Astrocyte (in vitro differentiated cells and primary cell): ENCODE data around the gene MAPK1IP1L. TPM values are rescaled to one million over a fixed set of nuclear protein-coding genes. Genes with fewer than 3 reads are reported as not detected.
"Not testable (repeated sequence)": the region's sequence is repeated elsewhere in the genome, so short reads cannot be mapped to it uniquely, and the experiment has no call there.

Experiments used
- DNase-seq: peaks from one replicate; pipeline ENCODE4 v3.0.0-alpha.2; 2010; ENCODE audit warnings: low read depth
- FAIRE-seq: peaks from 2 replicates; lab custom pipeline; 2011; peaks lifted over from hg19 to GRCh38; lab: Jason Lieb, UNC
- H2AFZ ChIP-seq: 2 replicates; pipeline ENCODE4 v1.6.0; 2012; ENCODE audit warnings: low read depth, low read length, inconsistent platforms
- H3K27ac ChIP-seq: 2 replicates; pipeline ENCODE4 v1.5.1; 2011; ENCODE audit warnings: low read depth, low read length, inconsistent platforms
- H3K27me3 ChIP-seq: 2 replicates; pipeline ENCODE4 v1.6.0; 2011; ENCODE audit warnings: low read length, inconsistent platforms; ENCODE audit not compliant: insufficient read depth
- H3K36me3 ChIP-seq: 2 replicates; pipeline ENCODE4 v1.5.1; 2011; ENCODE audit warnings: low read length, inconsistent platforms; ENCODE audit not compliant: insufficient read depth
- H3K4me1 ChIP-seq: 2 replicates; pipeline ENCODE4 v1.5.1; 2011; ENCODE audit warnings: low read length, inconsistent platforms; ENCODE audit not compliant: insufficient read depth
- H3K4me2 ChIP-seq: 2 replicates; pipeline ENCODE4 v1.6.0; 2012; ENCODE audit warnings: low read length, inconsistent platforms
- H3K4me3 ChIP-seq: 2 replicates; pipeline ENCODE4 v1.5.1; 2011; ENCODE audit warnings: low read depth, mild to moderate bottlenecking, low read length, inconsistent platforms; ENCODE audit not compliant: insufficient read depth
- H3K79me2 ChIP-seq: 2 replicates; pipeline ENCODE4 v1.6.0; 2012; ENCODE audit warnings: mild to moderate bottlenecking, low read length, inconsistent platforms; ENCODE audit not compliant: insufficient read depth
- H3K9ac ChIP-seq: 2 replicates; pipeline ENCODE4 v1.6.0; 2012; ENCODE audit warnings: mild to moderate bottlenecking, low read length, inconsistent platforms
- H3K9me3 ChIP-seq: 2 replicates; pipeline ENCODE4 v1.5.1; 2012; ENCODE audit warnings: low read depth, mild to moderate bottlenecking, low read length, inconsistent platforms; ENCODE audit not compliant: insufficient read depth
- H4K20me1 ChIP-seq: 2 replicates; pipeline ENCODE4 v1.6.0; 2012; ENCODE audit warnings: low read length, inconsistent platforms; ENCODE audit not compliant: insufficient read depth
- H3K27ac Mint-ChIP-seq: one replicate; pipeline ENCODE4 v1.8.0; 2021; ENCODE audit warnings: mild to moderate bottlenecking, mixed read lengths; ENCODE audit not compliant: unreplicated experiment
- H3K27me3 Mint-ChIP-seq: one replicate; pipeline ENCODE4 v1.8.0; 2021; ENCODE audit warnings: low read depth, mixed read lengths; ENCODE audit not compliant: unreplicated experiment
- H3K36me3 Mint-ChIP-seq: one replicate; pipeline ENCODE4 v1.8.0; 2021; ENCODE audit warnings: low read depth, mixed read lengths; ENCODE audit not compliant: unreplicated experiment
- H3K4me1 Mint-ChIP-seq: one replicate; pipeline ENCODE4 v1.8.0; 2021; ENCODE audit warnings: low read depth, mixed read lengths; ENCODE audit not compliant: unreplicated experiment
- H3K4me3 Mint-ChIP-seq: one replicate; pipeline ENCODE4 v1.8.0; 2021; ENCODE audit warnings: mild to moderate bottlenecking, moderate library complexity, mixed read lengths; ENCODE audit not compliant: unreplicated experiment
- H3K9me3 Mint-ChIP-seq: one replicate; pipeline ENCODE4 v1.8.0; 2021; ENCODE audit warnings: mild to moderate bottlenecking, mixed read lengths; ENCODE audit not compliant: unreplicated experiment
- CTCF ChIP-seq: IDR thresholded peaks from 2 replicates; pipeline ENCODE4 v1.5.1; 2011; ENCODE audit warnings: low read depth, mild to moderate bottlenecking, inconsistent platforms, low read length, moderate library complexity; ENCODE audit not compliant: insufficient read depth
- EZH2 ChIP-seq: IDR thresholded peaks from 2 replicates; pipeline ENCODE4 v1.6.1; 2012; ENCODE audit warnings: mild to moderate bottlenecking, low read length, inconsistent platforms; ENCODE audit not compliant: insufficient read depth
- total RNA-seq: library from RNA; stranded (reverse); gene quantifications from 2 replicates; pipeline ENCODE4 v1.2.1, GENCODE V29; 2021

The MAPK1IP1L gene
- total RNA-seq, 1 donor from 2014 or later: 111 TPM

DNA sequence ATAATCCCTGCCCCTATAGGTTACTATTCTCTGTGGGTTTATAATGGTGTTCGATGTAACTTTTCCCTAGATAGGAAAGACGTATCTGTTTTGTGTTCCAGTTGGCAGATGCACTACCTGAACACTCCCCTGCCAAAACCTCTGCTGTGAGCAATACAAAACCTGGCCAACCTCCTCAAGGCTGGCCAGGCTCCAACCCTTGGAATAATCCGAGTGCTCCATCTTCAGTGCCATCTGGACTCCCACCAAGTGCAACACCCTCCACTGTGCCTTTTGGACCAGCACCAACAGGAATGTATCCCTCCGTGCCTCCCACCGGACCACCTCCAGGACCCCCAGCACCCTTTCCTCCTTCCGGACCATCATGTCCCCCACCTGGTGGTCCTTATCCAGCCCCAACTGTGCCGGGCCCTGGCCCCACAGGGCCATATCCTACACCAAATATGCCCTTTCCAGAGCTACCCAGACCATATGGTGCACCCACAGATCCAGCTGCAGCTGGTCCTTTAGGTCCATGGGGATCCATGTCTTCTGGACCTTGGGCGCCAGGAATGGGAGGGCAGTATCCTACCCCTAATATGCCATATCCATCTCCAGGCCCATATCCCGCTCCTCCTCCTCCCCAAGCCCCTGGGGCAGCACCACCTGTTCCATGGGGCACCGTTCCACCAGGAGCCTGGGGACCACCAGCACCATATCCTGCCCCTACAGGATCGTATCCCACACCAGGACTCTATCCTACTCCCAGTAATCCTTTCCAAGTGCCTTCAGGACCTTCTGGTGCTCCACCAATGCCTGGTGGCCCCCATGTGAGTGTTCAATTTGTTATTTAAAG lies 11.3 kb downstream of the MAPK1IP1L start:
- Histone ChIP-seq H3K4me3 (no peak overlapping the region), H3K9me3 (no peaks in the 10 kb centered on the region), H3K27ac (no peak overlapping the region), H3K4me1 (no peaks in the 10 kb centered on the region), H3K36me3 (peaks cover 41% of the 10 kb centered on the region), H2AFZ (no peak overlapping the region), H3K4me2 (no peak overlapping the region), H3K9ac (no peak overlapping the region), H3K27me3 (no peaks in the 10 kb centered on the region), H3K79me2 (peaks cover 79% of the 10 kb centered on the region), H4K20me1 (peaks cover 64% of the 10 kb centered on the region)
- no peak overlapping the region for H3K4me3 Mint-ChIP-seq
- H3K9me3 Mint-ChIP-seq: no peaks in the 10 kb centered on the region
- TF ChIP-seq CTCF: no peak
- TF ChIP-seq EZH2: no peak
- no peak overlapping the region for H3K27ac Mint-ChIP-seq
- H3K36me3 Mint-ChIP-seq: peaks cover 21% of the 10 kb centered on the region
- DNase-seq: no peak
- H3K27me3 Mint-ChIP-seq: no peaks in the 10 kb centered on the region
- no peak for FAIRE-seq
- H3K4me1 Mint-ChIP-seq: peaks cover 9% of the 10 kb centered on the region

DNA sequence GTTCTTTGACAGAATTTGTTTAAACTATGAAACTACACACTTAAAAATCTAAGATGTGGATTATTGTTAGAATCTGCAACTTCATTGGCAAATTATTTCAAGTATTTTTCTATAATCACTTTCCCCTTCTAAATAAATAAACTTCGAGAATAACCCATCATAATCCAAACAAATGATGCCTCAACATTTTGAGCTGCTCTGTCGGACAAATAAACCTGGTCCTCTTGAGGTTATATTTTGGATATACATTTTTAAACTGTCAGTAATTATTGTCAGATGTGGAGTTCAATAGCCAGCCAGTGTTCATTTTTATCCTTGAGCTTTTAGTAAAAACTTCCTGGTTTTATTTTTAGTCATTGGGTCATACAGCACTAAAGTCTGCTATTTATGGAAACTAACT lies 13.4 kb downstream of the MAPK1IP1L start:
- FAIRE-seq, H3K4me1 Mint-ChIP-seq, H3K4me1 ChIP-seq, H3K4me2 ChIP-seq, H3K27me3 Mint-ChIP-seq, H3K9ac ChIP-seq, H3K9me3 Mint-ChIP-seq, H3K27ac Mint-ChIP-seq, H3K27me3 ChIP-seq, H2AFZ ChIP-seq, H3K4me3 Mint-ChIP-seq, H3K4me3 ChIP-seq, H3K9me3 ChIP-seq, H3K27ac ChIP-seq, DNase-seq: not testable (repeated sequence)
- Histone ChIP-seq H3K79me2 (peaks cover 58% of the 10 kb centered on the region), H3K36me3 (peaks cover 31% of the 10 kb centered on the region), H4K20me1 (peaks cover 46% of the 10 kb centered on the region)
- peaks cover 20% of the 10 kb centered on the region for H3K36me3 Mint-ChIP-seq

DNA sequence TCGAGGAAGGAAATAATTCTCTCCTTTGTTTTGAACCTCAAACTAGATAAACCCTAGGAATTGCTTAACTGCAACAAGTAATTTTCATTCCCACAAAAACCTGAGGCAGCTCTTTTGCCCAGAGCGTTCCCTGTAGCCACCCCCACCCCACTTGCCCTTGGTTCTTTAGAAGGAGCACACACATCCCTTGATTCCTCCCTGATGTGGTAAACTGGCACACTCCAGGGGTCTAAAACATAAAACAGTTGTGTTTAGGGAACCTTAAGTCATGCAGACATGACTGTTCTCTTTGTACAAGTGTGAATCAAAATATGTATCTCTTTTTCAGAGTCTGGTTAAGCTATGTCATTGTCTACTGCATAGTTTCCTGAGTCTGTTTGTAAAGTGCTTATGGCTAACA lies 14.0 kb downstream of the MAPK1IP1L start:
- Mint-ChIP-seq H3K4me3 (no peak overlapping the region), H3K27ac (no peak overlapping the region), H3K27me3 (no peaks in the 10 kb centered on the region), H3K4me1 (peaks cover 7% of the 10 kb centered on the region), H3K36me3 (peaks cover 19% of the 10 kb centered on the region), H3K9me3 (no peaks in the 10 kb centered on the region)
- H4K20me1 ChIP-seq: peaks cover 43% of the 10 kb centered on the region
- no peak overlapping the region for H3K27ac ChIP-seq
- H2AFZ ChIP-seq: no peak overlapping the region
- H3K9ac ChIP-seq: no peak overlapping the region
- no peaks in the 10 kb centered on the region for H3K4me1 ChIP-seq
- H3K79me2 ChIP-seq: peaks cover 52% of the 10 kb centered on the region
- H3K4me2 ChIP-seq: no peak overlapping the region
- FAIRE-seq (no peak), DNase-seq (no peak)
- no peak overlapping the region for H3K4me3 ChIP-seq
- peaks cover 31% of the 10 kb centered on the region for H3K36me3 ChIP-seq
- TF ChIP-seq CTCF (no peak), EZH2 (no peak)
- no peaks in the 10 kb centered on the region for H3K27me3 ChIP-seq
- H3K9me3 ChIP-seq: no peaks in the 10 kb centered on the region
